NCI-H2029 treated with DMSO at 0.1 percent for 48 hours (cell line): ENCODE data around the gene C20orf204.
"Not testable (repeated sequence)": the region's sequence is repeated elsewhere in the genome, so short reads cannot be mapped to it uniquely, and the experiment has no call there.

Experiments used
- DNase-seq: peaks from one replicate; lab custom pipeline; 2025; lab: John Stamatoyannopoulos, UW

Gene C20orf204

GRCh38 chr20:64035933-64036345 is at the start of gene C20orf204:
C20orf204 (plus strand) TSS chr20:64036182; CDS start chr20:64036324, 142 bp downstream.
- no peak for DNase-seq

GRCh38 chr20:64000906-64001305 is 35.1 kb upstream of the C20orf204 start:
- DNase-seq = no peak

GRCh38 chr20:64001607-64002011 is 34.4 kb upstream of the C20orf204 start:
- peak; percentile 93 for DNase-seq

- no peak for DNase-seq
Observed at GRCh38 chr20:64003960-64004725, 31.8 kb upstream of the C20orf204 start.

GRCh38 chr20:64005394-64005793 is 30.6 kb upstream of the C20orf204 start:
- DNase-seq = no peak

- no peak for DNase-seq
Observed at GRCh38 chr20:64006490-64006889, 29.5 kb upstream of the C20orf204 start.

- no peak for DNase-seq
Observed at GRCh38 chr20:64006902-64007301, 29.1 kb upstream of the C20orf204 start.

- DNase-seq = no peak
Observed at GRCh38 chr20:64009811-64010387, 26.1 kb upstream of the C20orf204 start.

- no peak for DNase-seq
Observed at GRCh38 chr20:64010711-64011237, 25.2 kb upstream of the C20orf204 start.

GRCh38 chr20:64011366-64011779 is 24.6 kb upstream of the C20orf204 start:
- no peak for DNase-seq

GRCh38 chr20:64012385-64013154 is 23.4 kb upstream of the C20orf204 start:
- DNase-seq = not testable (repeated sequence)

- no peak for DNase-seq
Observed at GRCh38 chr20:64015635-64016034, 20.3 kb upstream of the C20orf204 start.

GRCh38 chr20:64021124-64021975 is 14.6 kb upstream of the C20orf204 start:
- DNase-seq = no peak

- no peak for DNase-seq
Observed at GRCh38 chr20:64022671-64023360, 13.2 kb upstream of the C20orf204 start.

- DNase-seq = no peak
Observed at GRCh38 chr20:64023361-64024140, 12.4 kb upstream of the C20orf204 start.

GRCh38 chr20:64024141-64024990 is 11.6 kb upstream of the C20orf204 start:
- no peak for DNase-seq

- DNase-seq = no peak
Observed at GRCh38 chr20:64025101-64025825, 10.7 kb upstream of the C20orf204 start.

- DNase-seq = no peak
Observed at GRCh38 chr20:64025826-64026412, 10.1 kb upstream of the C20orf204 start.
